Measurements from ENCODE around the gene DAB2. TPM values are rescaled to one million over a fixed set of nuclear protein-coding genes. Genes with fewer than 3 reads are reported as not detected.

Gene DAB2
- total RNA-seq, 1 experiment from 2014 or later, result 135 TPM

- ChIA-PET POLR2A (interaction anchor here (1.2 kb wide), 1 partner anchor 17 kb away, joined by 4 read pairs; no protein-coding TSS in a partner anchor), CTCF (interaction anchor here (1.0 to 1.5 kb wide), 2 partner anchors 42 to 129 kb away, joined by 3 to 4 read pairs; no protein-coding TSS in a partner anchor)
- Histone ChIP-seq H3K27me3 (replicated peaks; ENCODE audit: control insufficient read depth, insufficient read depth, low read length) (no peaks in the 10 kb centered on the region), H3K9me3 (no peaks in the 10 kb centered on the region), H3K36me3 (ENCODE audit: control insufficient read depth, insufficient read depth, low read length) (no peaks in the 10 kb centered on the region), H3K4me3 (ENCODE audit: low read depth, low read length) (no peak overlapping the region), H3K4me1 (peaks cover 69% of the 10 kb centered on the region)
- BruUV-seq (replicated peaks), result no TSS peak
- no peak for DNase-seq
- intact Hi-C loops (cut with micrococcal nuclease; ENCODE audit: unreplicated experiment), result no loop called here
- H3K36me3 Mint-ChIP-seq (ENCODE audit: insufficient read depth, unreplicated experiment), result peaks cover 59% of the 10 kb centered on the region
- H3K4me3 Mint-ChIP-seq (ENCODE audit: unreplicated experiment), result no peak overlapping the region
- peaks cover 44% of the 10 kb centered on the region for H3K4me1 Mint-ChIP-seq (ENCODE audit: low read depth, unreplicated experiment)
- no peak overlapping the region for H3K27ac Mint-ChIP-seq (ENCODE audit: unreplicated experiment)
- H3K27me3 Mint-ChIP-seq (ENCODE audit: insufficient read depth, unreplicated experiment), result no peaks in the 10 kb centered on the region
- TF ChIP-seq CTCF (IDR thresholded peaks at IDR 0.05; ENCODE audit: insufficient read depth in 1 of 2, low read depth in 1 of 2, low read length in 1 of 2, severe bottlenecking in 1 of 2, unreplicated experiment in 1 of 2), result no peak
- H3K9me3 Mint-ChIP-seq (ENCODE audit: unreplicated experiment), result no peaks in the 10 kb centered on the region
These were observed 6.8 kb downstream of the DAB2 start for GRCh38 chr5:39417979-39418378.

- Mint-ChIP-seq H3K27me3 (ENCODE audit: insufficient read depth, unreplicated experiment) (no peaks in the 10 kb centered on the region), H3K27ac (ENCODE audit: unreplicated experiment) (no peak overlapping the region), H3K4me3 (ENCODE audit: unreplicated experiment) (no peak overlapping the region), H3K36me3 (ENCODE audit: insufficient read depth, unreplicated experiment) (peaks cover 48% of the 10 kb centered on the region), H3K4me1 (ENCODE audit: low read depth, unreplicated experiment) (peaks cover 51% of the 10 kb centered on the region), H3K9me3 (ENCODE audit: unreplicated experiment) (no peaks in the 10 kb centered on the region)
- no peaks in the 10 kb centered on the region for H3K36me3 ChIP-seq (ENCODE audit: control insufficient read depth, insufficient read depth, low read length)
- no peak for TF ChIP-seq CTCF (IDR thresholded peaks at IDR 0.05; ENCODE audit: insufficient read depth in 1 of 2, low read depth in 1 of 2, low read length in 1 of 2, severe bottlenecking in 1 of 2, unreplicated experiment in 1 of 2)
- no peaks in the 10 kb centered on the region for H3K27me3 ChIP-seq (replicated peaks; ENCODE audit: control insufficient read depth, insufficient read depth, low read length)
- ChIA-PET CTCF (no interaction called here), POLR2A (no interaction called here)
- H3K4me1 ChIP-seq, result peaks cover 63% of the 10 kb centered on the region
- H3K9me3 ChIP-seq, result no peaks in the 10 kb centered on the region
- DNase-seq, result no peak
- intact Hi-C loops (cut with micrococcal nuclease; ENCODE audit: unreplicated experiment), result no loop called here
- BruUV-seq (replicated peaks), result no TSS peak
- no peak overlapping the region for H3K4me3 ChIP-seq (ENCODE audit: low read depth, low read length)
These were observed 9.6 kb downstream of the DAB2 start for GRCh38 chr5:39415201-39415600.

- ChIA-PET POLR2A (no interaction called here), CTCF (no interaction called here)
- Histone ChIP-seq H3K4me1 (peaks cover 68% of the 10 kb centered on the region), H3K36me3 (ENCODE audit: control insufficient read depth, insufficient read depth, low read length) (no peaks in the 10 kb centered on the region), H3K27me3 (replicated peaks; ENCODE audit: control insufficient read depth, insufficient read depth, low read length) (no peaks in the 10 kb centered on the region), H3K9me3 (no peaks in the 10 kb centered on the region), H3K4me3 (ENCODE audit: low read depth, low read length) (no peak overlapping the region)
- Mint-ChIP-seq H3K9me3 (ENCODE audit: unreplicated experiment) (no peaks in the 10 kb centered on the region), H3K4me1 (ENCODE audit: low read depth, unreplicated experiment) (peaks cover 57% of the 10 kb centered on the region), H3K36me3 (ENCODE audit: insufficient read depth, unreplicated experiment) (peaks cover 47% of the 10 kb centered on the region), H3K4me3 (ENCODE audit: unreplicated experiment) (no peak overlapping the region), H3K27ac (ENCODE audit: unreplicated experiment) (no peak overlapping the region), H3K27me3 (ENCODE audit: insufficient read depth, unreplicated experiment) (no peaks in the 10 kb centered on the region)
- TF ChIP-seq CTCF (IDR thresholded peaks at IDR 0.05; ENCODE audit: insufficient read depth in 1 of 2, low read depth in 1 of 2, low read length in 1 of 2, severe bottlenecking in 1 of 2, unreplicated experiment in 1 of 2), result no peak
- BruUV-seq (replicated peaks), result no TSS peak
- intact Hi-C loops (cut with micrococcal nuclease; ENCODE audit: unreplicated experiment), result no loop called here
- no peak for DNase-seq
These were observed 10.4 kb downstream of the DAB2 start for GRCh38 chr5:39414426-39414825.
